Caco-2 (cell line): ENCODE data around the gene AP4S1. TPM values are rescaled to one million over a fixed set of nuclear protein-coding genes. Genes with fewer than 3 reads are reported as not detected.

Source experiments
- BruUV-seq: library from RNA; stranded (reverse); fragments of 400-500 nt; replicated peaks from 2 replicates; lab custom pipeline; 2021; lab: Mats Ljungman, UMichigan
- CTCF ChIA-PET: fragments of 300-600 bp; sonication (Branson Sonifier 250); formaldehyde crosslinking; loops from one replicate; lab custom pipeline; 2022; ENCODE audit warnings: antibody characterized with exemption; lab: Charles Lee
- POLR2A ChIA-PET: fragments of 300-600 bp; sonication (Branson Sonifier 250); formaldehyde crosslinking; loops from one replicate; lab custom pipeline; 2022; ENCODE audit warnings: antibody characterized with exemption; lab: Charles Lee
- DNase-seq, 2 experiments: peaks; one replicate each; pipeline versions ENCODE4 v3.0.0 to v3.0.0-alpha.2; 2020 to 2022
- H3K27me3 ChIP-seq: replicated peaks from 2 replicates; pipeline ENCODE4 v1.6.0; 2011; ENCODE audit warnings: low read length; ENCODE audit not compliant: control insufficient read depth, insufficient read depth
- H3K36me3 ChIP-seq: 2 replicates; pipeline ENCODE4 v1.5.1; 2011; ENCODE audit warnings: low read length; ENCODE audit not compliant: control insufficient read depth, insufficient read depth
- H3K4me1 ChIP-seq: fragments of 250-450 bp; sonication (Bioruptor Pico); 2 replicates; pipeline ENCODE4 v1.5.1; 2020; ENCODE audit warnings: mild to moderate bottlenecking
- H3K4me3 ChIP-seq: 2 replicates; pipeline ENCODE4 v1.5.1; 2011; ENCODE audit warnings: low read depth, mild to moderate bottlenecking, control low read depth, low read length
- H3K9me3 ChIP-seq: fragments of 250-450 bp; sonication (Bioruptor Pico); 2 replicates; pipeline ENCODE4 v1.5.1; 2020; ENCODE audit warnings: mild to moderate bottlenecking, moderate library complexity
- H3K27ac Mint-ChIP-seq: one replicate; pipeline ENCODE4 v1.8.0; 2022; ENCODE audit warnings: mixed read lengths; ENCODE audit not compliant: unreplicated experiment
- H3K27me3 Mint-ChIP-seq: one replicate; pipeline ENCODE4 v1.8.0; 2022; ENCODE audit warnings: mixed read lengths; ENCODE audit not compliant: insufficient read depth, unreplicated experiment
- H3K36me3 Mint-ChIP-seq: one replicate; pipeline ENCODE4 v1.8.0; 2022; ENCODE audit warnings: mild to moderate bottlenecking, mixed read lengths; ENCODE audit not compliant: insufficient read depth, unreplicated experiment
- H3K4me1 Mint-ChIP-seq: one replicate; pipeline ENCODE4 v1.8.0; 2022; ENCODE audit warnings: low read depth, mixed read lengths; ENCODE audit not compliant: unreplicated experiment
- H3K4me3 Mint-ChIP-seq: one replicate; pipeline ENCODE4 v1.8.0; 2022; ENCODE audit warnings: mild to moderate bottlenecking, moderate library complexity, mixed read lengths; ENCODE audit not compliant: unreplicated experiment
- H3K9me3 Mint-ChIP-seq: one replicate; pipeline ENCODE4 v1.8.0; 2022; ENCODE audit warnings: mixed read lengths; ENCODE audit not compliant: unreplicated experiment
- intact Hi-C: fragments of 100-400 bp; cut with micrococcal nuclease; formaldehyde crosslinking; loops from one replicate; pipeline ENCODE4 v1.10.0; 2022; ENCODE audit not compliant: unreplicated experiment
- total RNA-seq: library from RNA; stranded (reverse); gene quantifications from 2 replicates; pipeline ENCODE4 v1.2.3, GENCODE V29; 2022
- TF ChIP-seq, protein P1 (sequence below), 2 experiments: fragments of 200-600 bp in 1 of 2; IDR thresholded peaks; 1 replicate in 1 of 2; 2 replicates in 1 of 2; pipeline versions ENCODE4 v1.5.1 to v1.8.0; 2011 to 2022; ENCODE audit warnings: antibody characterized with exemption in 1 of 2, control low read depth in 1 of 2, inconsistent platforms in 1 of 2, low read depth in 1 of 2, low read length in 1 of 2, mild to moderate bottlenecking in 1 of 2, moderate library complexity in 1 of 2; ENCODE audit not compliant: insufficient read depth in 1 of 2, severe bottlenecking in 1 of 2, unreplicated experiment in 1 of 2

Gene AP4S1
- total RNA-seq, 1 experiment from 2014 or later: 13.2 TPM

- TF ChIP-seq, protein P1, sequence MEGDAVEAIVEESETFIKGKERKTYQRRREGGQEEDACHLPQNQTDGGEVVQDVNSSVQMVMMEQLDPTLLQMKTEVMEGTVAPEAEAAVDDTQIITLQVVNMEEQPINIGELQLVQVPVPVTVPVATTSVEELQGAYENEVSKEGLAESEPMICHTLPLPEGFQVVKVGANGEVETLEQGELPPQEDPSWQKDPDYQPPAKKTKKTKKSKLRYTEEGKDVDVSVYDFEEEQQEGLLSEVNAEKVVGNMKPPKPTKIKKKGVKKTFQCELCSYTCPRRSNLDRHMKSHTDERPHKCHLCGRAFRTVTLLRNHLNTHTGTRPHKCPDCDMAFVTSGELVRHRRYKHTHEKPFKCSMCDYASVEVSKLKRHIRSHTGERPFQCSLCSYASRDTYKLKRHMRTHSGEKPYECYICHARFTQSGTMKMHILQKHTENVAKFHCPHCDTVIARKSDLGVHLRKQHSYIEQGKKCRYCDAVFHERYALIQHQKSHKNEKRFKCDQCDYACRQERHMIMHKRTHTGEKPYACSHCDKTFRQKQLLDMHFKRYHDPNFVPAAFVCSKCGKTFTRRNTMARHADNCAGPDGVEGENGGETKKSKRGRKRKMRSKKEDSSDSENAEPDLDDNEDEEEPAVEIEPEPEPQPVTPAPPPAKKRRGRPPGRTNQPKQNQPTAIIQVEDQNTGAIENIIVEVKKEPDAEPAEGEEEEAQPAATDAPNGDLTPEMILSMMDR (IDR thresholded peaks at IDR 0.05; ENCODE audit: insufficient read depth in 1 of 2, low read depth in 1 of 2, low read length in 1 of 2, severe bottlenecking in 1 of 2, unreplicated experiment in 1 of 2): no peak
- H3K27ac Mint-ChIP-seq: no peak overlapping the region
- Histone ChIP-seq H3K9me3 (no peaks in the 10 kb centered on the region), H3K27me3 (no peaks in the 10 kb centered on the region), H3K4me1 (peaks cover 33% of the 10 kb centered on the region), H3K4me3 (no peak overlapping the region), H3K36me3 (no peaks in the 10 kb centered on the region)
- no TSS peak for BruUV-seq
- CTCF ChIA-PET: no interaction called here
- intact Hi-C loops: no loop called here
- H3K4me3 Mint-ChIP-seq: peak overlapping the region; percentile 27
- DNase-seq: no peak
- peaks cover 35% of the 10 kb centered on the region for H3K4me1 Mint-ChIP-seq
- H3K36me3 Mint-ChIP-seq: peaks cover 14% of the 10 kb centered on the region
- no peaks in the 10 kb centered on the region for H3K27me3 Mint-ChIP-seq
- no peaks in the 10 kb centered on the region for H3K9me3 Mint-ChIP-seq
- POLR2A ChIA-PET: no interaction called here
Observed at GRCh38 chr14:31029016-31029970, 3.8 kb downstream of the AP4S1 start.

- H3K4me3 ChIP-seq: no peak overlapping the region
- no peaks in the 10 kb centered on the region for H3K9me3 ChIP-seq
- Mint-ChIP-seq H3K27ac (no peak overlapping the region), H3K4me3 (no peak overlapping the region), H3K4me1 (peaks cover 29% of the 10 kb centered on the region), H3K27me3 (no peaks in the 10 kb centered on the region), H3K36me3 (peaks cover 9% of the 10 kb centered on the region), H3K9me3 (no peaks in the 10 kb centered on the region)
- DNase-seq: no peak
- ChIA-PET POLR2A (no interaction called here), CTCF (no interaction called here)
- no peaks in the 10 kb centered on the region for H3K27me3 ChIP-seq
- H3K4me1 ChIP-seq: peaks cover 34% of the 10 kb centered on the region
- intact Hi-C loops: no loop called here
- TF ChIP-seq, protein P1 (IDR thresholded peaks at IDR 0.05; ENCODE audit: insufficient read depth in 1 of 2, low read depth in 1 of 2, low read length in 1 of 2, severe bottlenecking in 1 of 2, unreplicated experiment in 1 of 2): no peak
- no peaks in the 10 kb centered on the region for H3K36me3 ChIP-seq
- no TSS peak for BruUV-seq
Observed at GRCh38 chr14:31030469-31030868, 5.0 kb downstream of the AP4S1 start.

GRCh38 chr14:31036552-31036951, 11.1 kb downstream of the AP4S1 start:
- no peak overlapping the region for H3K4me3 Mint-ChIP-seq
- Histone ChIP-seq H3K36me3 (no peaks in the 10 kb centered on the region), H3K9me3 (no peaks in the 10 kb centered on the region), H3K4me3 (no peak overlapping the region), H3K4me1 (peaks cover 28% of the 10 kb centered on the region), H3K27me3 (no peaks in the 10 kb centered on the region)
- no TSS peak for BruUV-seq
- TF ChIP-seq, protein P1 (IDR thresholded peaks at IDR 0.05; ENCODE audit: insufficient read depth in 1 of 2, low read depth in 1 of 2, low read length in 1 of 2, severe bottlenecking in 1 of 2, unreplicated experiment in 1 of 2): no peak
- ChIA-PET POLR2A (no interaction called here), CTCF (no interaction called here)
- DNase-seq: no peak
- no peak overlapping the region for H3K27ac Mint-ChIP-seq
- H3K4me1 Mint-ChIP-seq: peaks cover 20% of the 10 kb centered on the region
- intact Hi-C loops: no loop called here
- H3K9me3 Mint-ChIP-seq: no peaks in the 10 kb centered on the region
- H3K27me3 Mint-ChIP-seq: no peaks in the 10 kb centered on the region
- no peaks in the 10 kb centered on the region for H3K36me3 Mint-ChIP-seq
